K562 (cell line): ENCODE results near the gene BCO2. TPM values are rescaled to one million over a fixed set of nuclear protein-coding genes. Genes with fewer than 3 reads are reported as not detected.

Experiments
- ATAC-seq: fragments of 200-7000 bp; cut with Tn5 transposase; 3 replicates; pipeline ENCODE4 v1.9.1; 2020; ENCODE audit warnings: moderate library complexity
- BruUV-seq: library from RNA; stranded (reverse); fragments of 400-500 nt; replicated peaks from 2 replicates; lab custom pipeline; 2021; lab: Mats Ljungman, UMichigan
- CTCF ChIA-PET: fragments of 300-600 bp; formaldehyde crosslinking; extraction: SDS; loops from one replicate; lab custom pipeline; 2021; ENCODE audit warnings: low intra/inter-chr PET ratio; lab: Yijun Ruan, JAX
- POLR2A ChIA-PET: fragments of 300-600, 350-650 bp; sonication (Branson Sonifier 250); formaldehyde crosslinking; extraction: SDS; loops from one replicate; lab custom pipeline; 2021; ENCODE audit warnings: antibody characterized with exemption, inconsistent platforms; lab: Yijun Ruan, JAX
- DNase-seq, 4 experiments: peaks; one replicate each; pipeline versions ENCODE4 v3.0.0 to v3.0.0-alpha.2; 2011 to 2018; ENCODE audit warnings: low spot score in 3 of 4, mixed read lengths in 3 of 4; ENCODE audit errors: extremely low read depth in 1 of 4
- FAIRE-seq: peaks from 2 replicates; lab custom pipeline; 2011; peaks lifted over from hg19 to GRCh38; lab: Jason Lieb, UNC
- H2AFZ ChIP-seq: 2 replicates; pipeline ENCODE4 v1.6.0; 2011; ENCODE audit warnings: low read depth, low read length, control low read depth, inconsistent platforms
- H3K27ac ChIP-seq: fragments of 200-600 bp; 3 replicates; pipeline ENCODE4 v1.8.0; 2011; ENCODE audit warnings: low read depth, mild to moderate bottlenecking, control low read depth, inconsistent platforms, low read length, moderate library complexity, mixed read lengths; ENCODE audit errors: extremely low read depth
- H3K27me3 ChIP-seq, 2 experiments: fragments of 300-600 bp in 1 of 2; 2 replicates in 1 of 2; 3 replicates in 1 of 2; pipeline versions ENCODE4 v1.6.0 to v1.8.0; 2011; ENCODE audit warnings: inconsistent platforms in 2 of 2, low read length in 2 of 2, mild to moderate bottlenecking in 1 of 2, mixed read lengths in 1 of 2, moderate library complexity in 1 of 2; ENCODE audit not compliant: control insufficient read depth in 2 of 2, insufficient read depth in 2 of 2
- H3K36me3 ChIP-seq: fragments of 300-600 bp; 3 replicates; pipeline ENCODE4 v1.8.0; 2011; ENCODE audit warnings: mild to moderate bottlenecking, low read length, inconsistent platforms; ENCODE audit not compliant: control insufficient read depth, insufficient read depth
- H3K4me1 ChIP-seq, 2 experiments: fragments of 200-600 bp in 1 of 2; replicated peaks in 1 of 2; 2 replicates in 1 of 2; 3 replicates in 1 of 2; pipeline versions ENCODE4 v1.5.1 to v1.8.0; 2011; ENCODE audit warnings: inconsistent platforms in 2 of 2, low read length in 2 of 2, mild to moderate bottlenecking in 1 of 2, mixed read lengths in 1 of 2, moderate library complexity in 1 of 2; ENCODE audit not compliant: control insufficient read depth in 2 of 2, insufficient read depth in 2 of 2
- H3K4me2 ChIP-seq: 2 replicates; pipeline ENCODE4 v1.6.1; 2011; ENCODE audit warnings: low read length, control low read depth, inconsistent platforms, mixed read lengths; ENCODE audit not compliant: insufficient read depth
- H3K4me3 ChIP-seq: fragments of 200-600 bp; sonication (generic), shearing (Covaris generic); 2 replicates; pipeline ENCODE4 v1.5.1; 2016; ENCODE audit warnings: control low read depth, inconsistent platforms
- H3K79me2 ChIP-seq: fragments of 200-600 bp; 3 replicates; pipeline ENCODE4 v1.8.0; 2011; ENCODE audit warnings: low read length, inconsistent platforms; ENCODE audit not compliant: control insufficient read depth, insufficient read depth
- H3K9ac ChIP-seq, 2 experiments: 2 replicates each; pipeline versions ENCODE4 v1.6.0 to v1.6.1; 2011; ENCODE audit warnings: low read depth in 2 of 2, low read length in 2 of 2, control low read depth in 1 of 2, inconsistent platforms in 1 of 2, mild to moderate bottlenecking in 1 of 2, mixed read lengths in 1 of 2; ENCODE audit not compliant: insufficient read depth in 1 of 2
- H3K9me1 ChIP-seq: one replicate; pipeline ENCODE4 v1.6.0; 2011; ENCODE audit warnings: inconsistent platforms, mild to moderate bottlenecking, low read length, moderate library complexity; ENCODE audit not compliant: control insufficient read depth, insufficient read depth
- H3K9me3 ChIP-seq: replicated peaks from 2 replicates; pipeline ENCODE4 v1.5.1; 2011; ENCODE audit warnings: low read depth, low read length, inconsistent platforms; ENCODE audit not compliant: control insufficient read depth, insufficient read depth
- H4K20me1 ChIP-seq: replicated peaks from 2 replicates; pipeline ENCODE4 v1.6.1; 2011; ENCODE audit warnings: low read length, inconsistent platforms, mixed read lengths; ENCODE audit not compliant: control insufficient read depth, insufficient read depth
- HDAC6 ChIP-seq: IDR thresholded peaks from 2 replicates; pipeline ENCODE4 v1.6.1; 2012; ENCODE audit warnings: low read depth, mild to moderate bottlenecking, control low read depth, inconsistent platforms, low read length, moderate library complexity
- HNRNPUL1 ChIP-seq: fragments of 200-400 bp; formaldehyde crosslinking; IDR thresholded peaks from 2 replicates; pipeline ENCODE4 v1.6.1; 2017; ENCODE audit warnings: low read length
- NBN ChIP-seq: fragments of 450-650 bp; IDR thresholded peaks from 2 replicates; pipeline ENCODE4 v1.6.1; 2016; ENCODE audit warnings: low read depth, mild to moderate bottlenecking
- NFATC3 ChIP-seq: fragments of 450-650 bp; IDR thresholded peaks from 2 replicates; pipeline ENCODE4 v1.6.1; 2017; ENCODE audit warnings: mild to moderate bottlenecking
- NRF1 ChIP-seq, 2 experiments: fragments of 450-650 bp; IDR thresholded peaks in 1 of 2; conservative IDR thresholded peaks in 1 of 2; 2 replicates each; pipeline ENCODE4 v1.6.1; 2014; ENCODE audit warnings: mild to moderate bottlenecking in 2 of 2
- POLR3A ChIP-seq: IDR thresholded peaks from 2 replicates; pipeline ENCODE4 v1.6.1; 2011; ENCODE audit warnings: borderline replicate concordance, mild to moderate bottlenecking, moderate library complexity; ENCODE audit not compliant: insufficient read length, insufficient read depth; ENCODE audit errors: extremely low read depth
- SAFB ChIP-seq: fragments of 200-400 bp; formaldehyde crosslinking; IDR thresholded peaks from 2 replicates; pipeline ENCODE4 v1.6.1; 2017; ENCODE audit warnings: low read depth, low read length, borderline replicate concordance
- TAF7 ChIP-seq: fragments of 450-650 bp; IDR thresholded peaks from 2 replicates; pipeline ENCODE4 v1.6.1; 2016; ENCODE audit warnings: missing genetic modification characterization, missing compliant biosample characterization
- ZFP30 ChIP-seq: fragments of 250-450 bp; sonication (Bioruptor Pico); IDR thresholded peaks from 2 replicates; pipeline ENCODE4 v1.8.0; 2022; ENCODE audit warnings: moderate library complexity, mild to moderate bottlenecking, inconsistent platforms, borderline replicate concordance
- ZNF133 ChIP-seq: fragments of 250-450 bp; sonication (Bioruptor Pico); IDR thresholded peaks from 2 replicates; pipeline ENCODE4 v1.4.0; 2020; ENCODE audit warnings: mild to moderate bottlenecking
- ZNF140 ChIP-seq: fragments of 250-450 bp; sonication (Bioruptor Pico); IDR thresholded peaks from 2 replicates; pipeline ENCODE4 v1.8.0; 2021; ENCODE audit warnings: moderate library complexity, mild to moderate bottlenecking, inconsistent platforms
- ZNF184 ChIP-seq: sonication (generic); formaldehyde crosslinking; IDR thresholded peaks from 2 replicates; pipeline ENCODE4 v1.5.0; 2020; ENCODE audit warnings: missing genetic modification reagents
- ZSCAN29 ChIP-seq: fragments of 450-650 bp; IDR thresholded peaks from 2 replicates; pipeline ENCODE4 v1.6.1; 2017
- WGBS: fragments of 100-300 bp; shearing (Covaris generic); methylation state at CpG from one replicate; pipeline ENCODE4 v1.1.6; 2016; ENCODE audit warnings: low coverage, mixed read lengths; ENCODE audit not compliant: insufficient coverage; ENCODE audit errors: missing lambda C conversion rate; 5-methylcytosine and 5-hydroxymethylcytosine counted together
- in situ Hi-C: fragments of 300-500 bp; cut with MboI; formaldehyde crosslinking; loops from 4 replicates; pipeline ENCODE4 v1.15.0; 2018; ENCODE audit warnings: inconsistent platforms, mixed read lengths
- intact Hi-C: fragments of 100-400 bp; cut with micrococcal nuclease; formaldehyde crosslinking; loops from 2 replicates; pipeline ENCODE4 v1.14.2; 2022
- polyA plus RNA-seq, 8 experiments: library from polyadenylated mRNA; depleted of rRNA in 4 of 8; stranded (reverse) in 5 of 8; unstranded in 3 of 8; fragments of >200 nt; fragmentation: Nextera tagmentation in 2 of 8; fragmentation: Illumina TruSeq in 1 of 8; extraction: Ambion mirVana in 2 of 8; extraction: Trizol in 1 of 8; gene quantifications; 2 replicates each; pipeline versions ENCODE4 v1.2.1 to v1.2.3, GENCODE V29; 2011 to 2014; ENCODE audit warnings: inconsistent platforms in 1 of 8, missing spikeins in 1 of 8
- total RNA-seq, 7 experiments: library from RNA; depleted of rRNA in 6 of 7; stranded (reverse); fragments of >200 nt in 6 of 7; fragmentation: Illumina TruSeq in 2 of 7; extraction: Trizol in 2 of 7; gene quantifications; 2 replicates each; pipeline versions ENCODE4 v1.2.1 to v1.2.3, GENCODE V29; 2011 to 2021; ENCODE audit warnings: low replicate concordance in 1 of 7
- TF ChIP-seq, protein P1 (sequence below): fragments of 450-650 bp; IDR thresholded peaks from 2 replicates; pipeline ENCODE4 v1.7.0; 2016; ENCODE audit warnings: borderline replicate concordance
- TF ChIP-seq, protein P2 (sequence below): sonication (generic); formaldehyde crosslinking; IDR thresholded peaks from 2 replicates; pipeline ENCODE4 v1.9.0; 2022; ENCODE audit warnings: mild to moderate bottlenecking, missing genetic modification reagents
- TF ChIP-seq, protein P3 (sequence below): IDR thresholded peaks from 2 replicates; pipeline ENCODE4 v1.6.1; 2011; ENCODE audit warnings: borderline replicate concordance, low read depth, mild to moderate bottlenecking, moderate library complexity, low read length; ENCODE audit not compliant: insufficient read depth, poor library complexity, severe bottlenecking
- TF ChIP-seq, protein P4 (sequence below): sonication (generic); formaldehyde crosslinking; IDR thresholded peaks from 2 replicates; pipeline ENCODE4 v1.8.0; 2022; ENCODE audit warnings: missing genetic modification reagents, mild to moderate bottlenecking, moderate library complexity, borderline replicate concordance

Gene BCO2
- total and polyA plus RNA-seq, 9 of the 15 experiments (the other 6 are each of a cell fraction or from before 2014, with no cell fraction given): 0.21 to 1.0 (median 0.47) TPM; not detected in 1

DNA sequence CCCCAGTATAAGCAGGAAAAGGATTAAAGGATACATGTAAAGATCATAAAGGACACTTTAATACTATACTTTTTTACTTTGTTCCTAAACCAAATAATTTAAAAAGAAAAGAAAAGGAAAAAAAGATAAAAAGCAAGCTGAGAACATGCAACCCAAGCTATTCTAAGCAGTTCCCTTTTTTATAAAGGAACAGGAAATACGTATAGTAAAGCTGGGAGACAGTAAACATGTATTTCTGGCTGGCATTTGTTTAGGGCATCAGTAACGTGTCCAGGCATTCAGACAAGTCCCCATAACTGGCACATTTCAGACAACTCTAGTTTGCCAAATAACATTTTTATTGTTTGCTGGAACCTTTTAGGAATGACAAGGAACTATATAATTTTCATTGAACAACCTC is 24.9 kb downstream of the BCO2 start:
- ATAC-seq: no peak
- BruUV-seq: no TSS peak
- CTCF ChIA-PET: no interaction called here
- H2AFZ ChIP-seq: no peak overlapping the region
- intact Hi-C loops (no loop called here), in situ Hi-C loops (no loop called here)
- H4K20me1 ChIP-seq: no peaks in the 10 kb centered on the region
- FAIRE-seq: no peak
- H3K4me1 ChIP-seq: no peaks in the 10 kb centered on the region
- POLR2A ChIA-PET: interaction anchor here (0.5 to 1.1 kb wide), 2 partner anchors 8 to 9 kb away, joined by 3 read pairs; no protein-coding TSS in a partner anchor
- no peaks in the 10 kb centered on the region for H3K9me1 ChIP-seq
- no peak overlapping the region for H3K27ac ChIP-seq
- WGBS: 0% methylated on average over 2 of the region's 2 CpGs
- DNase-seq: no peak
- H3K27me3 ChIP-seq: no peaks in the 10 kb centered on the region
- no peak overlapping the region for H3K9ac ChIP-seq
- no peak overlapping the region for H3K4me2 ChIP-seq
- H3K4me3 ChIP-seq: no peak overlapping the region
- no peaks in the 10 kb centered on the region for H3K36me3 ChIP-seq
- H3K79me2 ChIP-seq: no peaks in the 10 kb centered on the region
- no peaks in the 10 kb centered on the region for H3K9me3 ChIP-seq
- TF ChIP-seq ZSCAN29 (no peak), HNRNPUL1 (no peak), ZNF133 (CRISPR knock-in tag) (no peak), POLR3A (no peak), NBN (no peak), SAFB (no peak), NFATC3 (no peak), TAF7 (no peak), HDAC6 (no peak), ZNF184 (no peak), NRF1 (conservative IDR thresholded peaks at IDR 0.05 in 1 of 2, IDR thresholded peaks at IDR 0.05 in 1 of 2) (no peak), ZNF140 (no peak), ZFP30 (CRISPR knock-in tag) (no peak)
- TF ChIP-seq, protein P1, sequence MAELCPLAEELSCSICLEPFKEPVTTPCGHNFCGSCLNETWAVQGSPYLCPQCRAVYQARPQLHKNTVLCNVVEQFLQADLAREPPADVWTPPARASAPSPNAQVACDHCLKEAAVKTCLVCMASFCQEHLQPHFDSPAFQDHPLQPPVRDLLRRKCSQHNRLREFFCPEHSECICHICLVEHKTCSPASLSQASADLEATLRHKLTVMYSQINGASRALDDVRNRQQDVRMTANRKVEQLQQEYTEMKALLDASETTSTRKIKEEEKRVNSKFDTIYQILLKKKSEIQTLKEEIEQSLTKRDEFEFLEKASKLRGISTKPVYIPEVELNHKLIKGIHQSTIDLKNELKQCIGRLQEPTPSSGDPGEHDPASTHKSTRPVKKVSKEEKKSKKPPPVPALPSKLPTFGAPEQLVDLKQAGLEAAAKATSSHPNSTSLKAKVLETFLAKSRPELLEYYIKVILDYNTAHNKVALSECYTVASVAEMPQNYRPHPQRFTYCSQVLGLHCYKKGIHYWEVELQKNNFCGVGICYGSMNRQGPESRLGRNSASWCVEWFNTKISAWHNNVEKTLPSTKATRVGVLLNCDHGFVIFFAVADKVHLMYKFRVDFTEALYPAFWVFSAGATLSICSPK: no peak
- TF ChIP-seq, protein P2, sequence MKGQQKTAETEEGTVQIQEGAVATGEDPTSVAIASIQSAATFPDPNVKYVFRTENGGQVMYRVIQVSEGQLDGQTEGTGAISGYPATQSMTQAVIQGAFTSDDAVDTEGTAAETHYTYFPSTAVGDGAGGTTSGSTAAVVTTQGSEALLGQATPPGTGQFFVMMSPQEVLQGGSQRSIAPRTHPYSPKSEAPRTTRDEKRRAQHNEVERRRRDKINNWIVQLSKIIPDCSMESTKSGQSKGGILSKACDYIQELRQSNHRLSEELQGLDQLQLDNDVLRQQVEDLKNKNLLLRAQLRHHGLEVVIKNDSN (CRISPR knock-in tag): no peak
- TF ChIP-seq, protein P3, sequence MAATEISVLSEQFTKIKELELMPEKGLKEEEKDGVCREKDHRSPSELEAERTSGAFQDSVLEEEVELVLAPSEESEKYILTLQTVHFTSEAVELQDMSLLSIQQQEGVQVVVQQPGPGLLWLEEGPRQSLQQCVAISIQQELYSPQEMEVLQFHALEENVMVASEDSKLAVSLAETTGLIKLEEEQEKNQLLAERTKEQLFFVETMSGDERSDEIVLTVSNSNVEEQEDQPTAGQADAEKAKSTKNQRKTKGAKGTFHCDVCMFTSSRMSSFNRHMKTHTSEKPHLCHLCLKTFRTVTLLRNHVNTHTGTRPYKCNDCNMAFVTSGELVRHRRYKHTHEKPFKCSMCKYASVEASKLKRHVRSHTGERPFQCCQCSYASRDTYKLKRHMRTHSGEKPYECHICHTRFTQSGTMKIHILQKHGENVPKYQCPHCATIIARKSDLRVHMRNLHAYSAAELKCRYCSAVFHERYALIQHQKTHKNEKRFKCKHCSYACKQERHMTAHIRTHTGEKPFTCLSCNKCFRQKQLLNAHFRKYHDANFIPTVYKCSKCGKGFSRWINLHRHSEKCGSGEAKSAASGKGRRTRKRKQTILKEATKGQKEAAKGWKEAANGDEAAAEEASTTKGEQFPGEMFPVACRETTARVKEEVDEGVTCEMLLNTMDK: no peak
- TF ChIP-seq, protein P4, sequence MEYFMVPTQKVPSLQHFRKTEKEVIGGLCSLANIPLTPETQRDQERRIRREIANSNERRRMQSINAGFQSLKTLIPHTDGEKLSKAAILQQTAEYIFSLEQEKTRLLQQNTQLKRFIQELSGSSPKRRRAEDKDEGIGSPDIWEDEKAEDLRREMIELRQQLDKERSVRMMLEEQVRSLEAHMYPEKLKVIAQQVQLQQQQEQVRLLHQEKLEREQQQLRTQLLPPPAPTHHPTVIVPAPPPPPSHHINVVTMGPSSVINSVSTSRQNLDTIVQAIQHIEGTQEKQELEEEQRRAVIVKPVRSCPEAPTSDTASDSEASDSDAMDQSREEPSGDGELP: no peak
